GM18870 (cell line): ENCODE results near the gene SNED1.

Source experiments
- ATAC-seq: cut with Tn5 transposase; IDR thresholded peaks from one replicate; pipeline ENCODE4 v1.9.1; 2021; ENCODE audit warnings: moderate library complexity; ENCODE audit not compliant: unreplicated experiment

Gene SNED1

DNA sequence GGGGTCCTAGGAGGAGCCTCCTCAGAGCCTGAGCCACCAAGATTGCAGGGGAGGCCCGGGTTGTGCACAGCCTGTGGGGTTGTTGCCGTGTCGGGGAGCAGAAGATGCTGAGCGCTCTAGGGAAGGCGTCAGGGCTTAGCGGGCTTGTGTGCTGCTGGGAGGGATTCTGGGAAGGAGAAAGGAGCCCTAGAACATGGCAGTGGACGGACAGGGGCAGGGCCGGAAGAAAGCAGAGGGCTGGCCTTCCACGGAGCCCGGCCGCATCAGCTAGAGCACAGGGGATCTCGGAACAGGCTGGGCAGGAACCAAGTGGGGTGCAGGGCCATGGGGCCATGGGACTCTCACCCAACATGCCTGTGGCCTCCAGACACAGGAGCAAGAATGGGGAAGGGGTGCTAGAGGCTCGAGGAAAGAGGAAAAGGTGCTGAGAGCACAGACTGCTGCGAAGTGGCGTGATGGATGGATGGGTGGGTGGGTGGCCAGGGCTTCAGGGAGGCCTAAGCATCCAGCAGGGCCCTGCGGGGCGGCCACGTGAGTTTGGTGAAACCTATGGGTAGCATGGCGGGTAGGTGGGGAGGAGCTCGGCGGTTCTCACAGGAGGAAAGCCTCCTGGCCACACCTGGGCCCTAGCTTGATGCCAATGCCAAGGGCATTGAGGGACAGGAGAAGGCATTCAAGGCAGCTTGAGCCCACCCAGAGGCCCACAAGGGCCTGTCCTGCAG, 67.9 kb downstream of the SNED1 start:
- no peak for ATAC-seq

DNA sequence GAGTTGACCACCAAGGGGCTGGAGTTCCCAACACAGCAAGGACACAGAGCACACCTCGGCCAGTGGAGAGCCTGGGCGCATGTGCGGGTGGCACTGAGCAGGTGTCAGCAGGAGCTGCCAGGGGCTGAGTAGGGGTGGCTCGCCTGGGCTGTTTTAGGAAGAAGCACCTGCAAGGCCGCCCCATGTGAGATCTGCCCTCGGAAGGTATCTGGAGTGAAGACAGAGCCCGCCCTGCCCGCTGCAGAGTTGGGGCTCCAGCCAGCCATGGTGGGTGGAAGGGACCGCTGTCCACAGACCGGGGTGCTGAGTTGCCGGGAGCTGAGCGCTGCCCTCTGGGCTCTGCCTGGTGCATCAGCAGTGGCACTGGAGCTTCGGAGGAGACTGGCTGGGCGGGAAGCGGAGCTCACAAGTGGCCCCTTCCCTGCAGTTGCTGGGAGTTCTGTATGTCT, 68.5 kb downstream of the SNED1 start:
- no peak for ATAC-seq

DNA sequence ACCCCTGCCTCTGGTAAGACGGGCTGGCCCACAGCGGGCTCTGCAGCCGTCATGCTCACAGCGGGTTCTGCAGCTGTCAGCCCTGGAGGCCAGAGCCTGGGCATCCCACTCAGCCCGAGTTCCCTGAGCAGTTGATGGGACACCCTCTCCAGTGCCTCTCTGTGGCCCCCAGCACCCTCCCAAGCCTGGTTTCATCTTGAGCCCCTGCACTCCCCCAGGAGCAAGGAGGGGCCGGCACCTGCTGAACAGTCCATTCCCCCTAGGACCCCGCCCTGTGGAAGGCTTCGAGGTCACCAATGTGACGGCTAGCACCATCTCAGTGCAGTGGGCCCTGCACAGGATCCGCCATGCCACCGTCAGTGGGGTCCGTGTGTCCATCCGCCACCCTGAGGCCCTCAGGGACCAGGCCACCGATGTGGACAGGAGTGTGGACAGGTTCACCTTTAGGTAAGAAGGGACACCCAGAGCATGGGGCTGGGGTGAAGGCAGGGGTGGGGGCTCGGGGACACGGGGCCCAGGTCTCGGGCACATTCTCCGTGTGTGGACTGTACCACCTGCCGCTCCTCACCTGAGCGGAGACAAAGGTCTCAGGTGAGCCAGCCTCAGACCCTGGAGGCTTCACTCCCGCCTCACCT, 69.2 kb downstream of the SNED1 start:
- ATAC-seq = no peak

DNA sequence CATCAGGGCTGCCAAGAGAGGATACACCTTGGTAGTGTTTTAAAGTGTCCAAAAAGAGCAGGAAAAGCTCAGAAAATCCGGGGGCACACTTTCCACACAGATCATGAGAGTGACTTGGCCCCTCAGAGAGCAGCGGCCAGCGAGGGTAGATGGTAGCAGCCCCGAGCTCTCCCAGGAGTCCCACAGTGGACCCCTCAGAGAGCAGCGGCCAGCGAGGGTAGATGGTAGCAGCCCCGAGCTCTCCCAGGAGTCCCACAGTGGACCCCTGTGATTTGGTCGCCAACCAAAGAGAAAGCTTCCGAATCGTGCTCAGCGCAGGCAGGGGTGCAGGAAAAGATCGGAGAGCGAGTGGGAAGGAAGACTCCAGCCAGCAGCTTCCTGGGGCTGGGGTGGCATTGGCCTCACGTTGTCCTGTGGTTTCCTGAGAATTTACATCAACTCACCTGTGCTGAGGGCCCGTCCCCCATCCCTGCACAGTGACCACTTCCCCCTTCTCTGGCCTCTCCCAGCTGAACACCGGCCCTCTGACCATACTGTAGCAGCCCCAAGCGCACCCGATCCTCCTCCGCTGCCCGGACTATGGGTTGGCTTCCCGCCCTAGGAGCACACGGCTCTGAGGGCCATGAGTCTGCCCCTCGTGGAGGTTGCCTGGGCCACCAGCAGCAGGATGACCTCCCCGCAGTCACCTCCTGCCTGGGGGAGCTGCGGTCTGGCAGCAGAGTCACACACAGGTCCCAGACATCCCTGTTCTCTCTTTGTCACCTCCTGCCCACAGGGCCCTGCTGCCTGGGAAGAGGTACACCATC, 69.9 kb downstream of the SNED1 start:
- no peak for ATAC-seq

DNA sequence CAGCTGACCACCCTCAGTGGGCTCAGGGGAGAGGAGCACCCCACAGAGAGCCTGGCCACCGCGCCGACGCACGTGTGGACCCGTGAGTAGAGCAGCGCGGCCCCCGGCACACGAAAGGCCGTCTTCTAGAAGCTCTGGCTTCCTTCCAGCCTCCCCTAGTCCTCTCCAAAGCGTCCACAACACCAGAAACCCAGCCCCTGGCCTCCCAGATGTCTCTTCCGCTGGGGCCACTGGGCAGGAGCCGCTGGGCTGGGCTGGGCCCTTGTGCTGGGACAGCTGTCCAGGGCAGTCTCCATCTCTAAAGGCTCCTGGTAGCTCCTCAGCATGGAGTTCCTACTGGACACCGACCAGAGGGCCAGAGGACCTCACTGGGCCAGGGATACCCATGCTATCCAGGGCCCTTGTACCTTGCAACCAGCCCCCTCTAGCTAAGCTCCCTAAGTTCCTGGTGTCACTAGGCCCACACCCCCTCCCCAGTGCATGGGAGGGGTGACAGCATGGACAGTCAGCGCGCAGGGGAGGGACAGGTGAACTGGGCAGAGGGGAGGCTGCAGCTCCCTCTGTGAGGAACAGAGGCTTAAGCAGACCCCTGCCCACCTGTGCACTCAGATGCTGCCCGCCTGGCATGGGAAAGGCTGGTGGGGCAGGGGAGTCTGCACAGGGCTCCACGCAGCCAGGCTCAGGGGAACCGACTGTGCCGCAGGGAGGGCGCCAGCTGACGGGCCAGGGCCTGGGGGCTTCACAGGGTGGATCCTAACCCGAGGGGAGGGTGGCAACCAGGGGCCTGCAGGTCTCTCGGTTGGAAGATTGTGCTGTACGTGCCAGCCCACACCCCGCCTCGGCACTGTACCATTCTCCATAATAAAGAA, 70.8 kb downstream of the SNED1 start:
- ATAC-seq = no peak

DNA sequence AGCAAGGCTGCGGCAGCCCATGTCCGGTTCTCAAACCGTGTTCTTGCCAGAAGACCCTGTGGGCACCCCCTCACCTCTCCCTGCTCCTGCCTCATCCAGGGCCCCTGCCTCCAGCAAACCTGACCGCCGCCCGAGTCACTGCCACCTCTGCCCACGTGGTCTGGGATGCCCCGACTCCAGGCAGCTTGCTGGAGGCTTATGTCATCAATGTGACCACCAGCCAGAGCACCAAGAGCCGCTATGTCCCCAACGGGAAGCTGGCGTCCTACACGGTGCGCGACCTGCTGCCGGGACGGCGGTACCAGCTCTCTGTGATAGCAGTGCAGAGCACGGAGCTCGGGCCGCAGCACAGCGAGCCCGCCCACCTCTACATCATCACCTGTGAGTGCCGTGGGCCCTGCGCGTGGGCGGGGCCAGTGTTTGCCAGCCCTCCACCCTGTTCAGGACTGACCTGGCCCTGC, 71.4 kb downstream of the SNED1 start:
- no peak for ATAC-seq

DNA sequence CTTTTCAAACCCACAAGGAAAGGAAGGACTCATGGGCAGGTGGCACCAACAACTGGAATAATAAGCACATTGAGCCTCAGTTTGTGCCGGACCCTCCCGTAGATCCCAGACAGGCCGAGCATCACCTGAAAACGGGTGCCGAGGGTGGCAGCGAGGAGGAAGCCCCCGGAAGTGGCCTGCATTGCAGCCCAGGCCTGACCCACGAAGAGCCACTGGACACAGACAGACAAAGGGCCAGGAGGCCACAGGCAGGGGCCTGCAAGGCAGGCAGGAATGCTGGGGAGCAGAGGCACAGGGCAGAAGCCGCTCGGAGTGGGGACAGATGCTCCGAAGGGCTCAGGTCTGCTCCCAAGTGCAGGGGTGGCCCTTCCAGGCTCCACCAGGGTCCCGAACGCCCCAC, 71.9 kb downstream of the SNED1 start:
- no peak for ATAC-seq

DNA sequence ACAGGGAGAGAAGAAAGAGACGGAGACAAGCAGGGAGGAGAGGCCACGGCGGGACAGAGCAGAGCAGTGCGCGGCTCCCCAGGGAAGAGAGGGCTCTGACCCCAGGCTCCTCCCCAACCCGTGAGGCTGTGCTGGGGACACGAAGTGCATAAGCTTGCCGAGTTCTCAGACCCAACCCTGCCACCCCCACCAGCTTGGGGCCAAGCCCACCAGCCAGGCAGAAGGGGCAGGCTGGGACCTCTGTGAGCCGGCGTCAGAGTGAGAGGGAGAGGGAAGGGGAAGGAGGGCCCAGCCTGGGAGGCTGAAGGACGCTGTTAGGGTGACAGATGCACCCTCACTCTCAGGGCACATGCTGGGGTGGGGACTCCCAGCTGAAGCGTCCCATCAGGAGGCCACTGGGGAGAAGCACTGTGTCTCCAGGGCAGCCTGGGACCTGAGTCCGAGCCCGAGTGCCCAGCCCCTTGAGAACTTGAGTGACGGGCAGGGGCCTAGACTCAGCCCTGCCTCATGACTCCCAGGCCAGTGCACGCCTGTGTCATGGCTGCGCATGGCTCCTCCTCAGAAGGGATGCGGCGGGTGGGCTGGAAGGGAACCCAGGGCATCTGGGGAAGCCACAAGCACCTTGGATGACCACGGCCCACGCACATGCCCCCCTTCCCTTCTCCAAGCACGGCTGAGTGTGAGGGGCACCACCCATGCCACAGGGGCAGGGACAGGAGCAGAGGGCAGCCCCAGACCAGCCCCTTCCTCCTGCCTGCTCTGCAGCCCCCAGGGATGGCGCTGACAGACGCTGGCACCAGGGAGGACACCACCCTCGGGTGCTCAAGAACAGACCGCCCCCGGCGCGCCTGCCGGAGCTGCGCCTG, 72.6 kb downstream of the SNED1 start:
- ATAC-seq = no peak

DNA sequence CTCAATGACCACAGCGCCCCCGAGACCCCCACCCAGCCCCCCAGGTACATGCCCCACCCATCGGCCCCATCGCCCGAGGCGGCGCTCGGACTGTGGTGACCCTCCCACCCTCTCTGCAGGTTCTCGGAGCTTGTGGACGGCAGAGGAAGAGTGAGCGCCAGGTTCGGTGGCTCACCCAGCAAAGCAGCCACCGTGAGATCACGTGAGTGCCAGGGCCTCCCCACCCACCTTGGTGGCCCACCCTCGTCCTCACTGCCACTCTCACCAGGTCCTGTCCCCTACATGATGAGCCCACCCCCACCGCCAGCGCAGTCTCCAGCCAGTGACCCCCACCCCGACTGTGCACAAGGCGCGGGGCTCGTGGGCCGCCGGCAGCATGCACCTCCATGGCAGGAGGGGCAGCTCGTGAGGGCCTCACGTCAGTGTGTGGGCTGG, 73.3 kb downstream of the SNED1 start:
- ATAC-seq = no peak

DNA sequence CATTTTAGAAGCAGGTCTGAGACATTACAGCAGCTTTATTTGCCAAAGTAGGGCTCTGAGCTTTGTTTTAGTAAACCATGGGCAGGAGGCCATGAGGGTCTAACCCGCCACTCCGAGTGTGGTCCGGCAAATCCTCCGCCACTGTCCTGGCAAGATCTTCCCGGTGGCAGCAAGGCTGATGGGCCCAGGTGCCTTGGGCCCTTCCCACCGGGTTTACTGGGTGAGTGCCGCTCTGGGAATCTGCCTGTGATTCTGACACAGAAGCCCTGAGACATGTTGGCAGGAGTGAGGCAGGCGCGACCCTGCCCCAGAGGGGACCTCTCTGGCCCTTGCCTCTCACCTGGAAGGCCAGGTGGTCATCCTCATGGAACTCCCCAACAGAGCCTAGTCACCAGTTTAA, 73.7 kb downstream of the SNED1 start:
- ATAC-seq = no peak

DNA sequence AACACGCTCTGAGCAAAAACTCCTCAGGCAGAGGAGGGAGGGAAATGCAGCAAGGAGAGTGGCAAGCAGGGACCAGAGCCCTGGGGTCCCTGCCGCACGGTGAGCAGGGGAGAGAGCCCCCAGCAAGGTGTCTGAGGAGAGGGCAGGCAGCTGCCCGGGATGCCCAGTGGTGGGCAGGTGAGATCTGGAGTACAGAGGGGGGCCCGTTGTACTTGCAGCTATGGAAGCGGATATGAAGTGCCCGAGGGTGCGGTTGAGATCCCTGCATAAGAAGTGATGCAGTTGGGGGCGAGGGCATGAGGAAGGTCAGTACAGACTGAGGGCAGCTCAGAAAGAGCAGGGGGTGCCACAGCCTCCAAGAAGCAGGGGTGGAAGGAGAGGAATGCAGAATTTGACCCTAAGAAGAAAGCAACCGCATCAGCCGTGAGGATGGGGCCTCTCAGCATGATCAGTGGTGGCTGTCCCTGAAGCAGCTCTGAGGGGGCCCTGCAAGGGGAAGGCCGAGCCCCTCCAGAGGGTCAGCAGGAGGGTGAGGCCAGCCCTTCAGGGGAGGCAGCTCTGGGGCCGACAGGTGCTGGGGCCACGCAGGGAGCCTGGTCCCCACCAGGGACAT, 74.2 kb downstream of the SNED1 start:
- no peak for ATAC-seq

DNA sequence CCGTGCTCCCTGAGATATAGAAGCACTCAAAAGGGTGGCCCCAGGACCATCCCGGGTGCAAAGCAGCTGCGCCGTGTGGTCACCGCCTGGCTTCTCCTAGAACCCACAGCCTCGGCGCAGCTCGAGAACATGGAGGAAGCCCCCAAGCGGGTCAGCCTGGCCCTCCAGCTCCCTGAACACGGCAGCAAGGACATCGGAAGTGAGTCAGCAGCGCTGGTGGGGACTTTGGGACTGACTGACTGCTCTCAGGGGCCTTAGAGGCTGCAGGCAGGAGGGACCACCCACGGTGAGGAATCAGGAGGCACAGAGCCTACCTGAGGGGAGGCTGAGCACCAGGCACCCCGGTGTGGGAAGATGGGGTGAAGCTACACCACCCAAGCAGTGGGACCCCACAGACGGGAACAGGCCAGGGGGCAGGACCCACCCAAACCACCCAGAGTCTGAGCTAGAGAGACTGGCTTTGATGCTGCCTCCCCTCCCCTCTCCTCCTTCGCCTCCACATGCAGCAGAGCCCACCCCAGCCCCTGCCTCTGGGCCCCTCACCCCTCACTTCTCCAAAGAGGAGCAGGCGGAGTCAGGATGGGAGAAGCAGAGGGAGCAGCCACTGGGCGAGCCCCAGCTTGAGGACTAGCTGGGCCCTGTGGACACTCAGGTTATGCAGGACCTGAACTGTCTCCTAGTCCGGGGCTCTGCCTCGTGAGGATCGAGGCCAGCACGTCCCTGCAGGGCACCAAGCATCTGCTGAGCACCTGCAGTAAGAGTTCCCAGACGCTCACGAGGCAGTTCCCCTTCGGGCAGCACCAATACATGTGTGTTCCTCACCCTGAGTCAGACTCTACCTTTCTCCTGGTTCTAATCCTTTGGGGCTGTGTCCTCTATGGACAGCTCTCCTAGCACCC, 75.0 kb downstream of the SNED1 start:
- no peak for ATAC-seq

DNA sequence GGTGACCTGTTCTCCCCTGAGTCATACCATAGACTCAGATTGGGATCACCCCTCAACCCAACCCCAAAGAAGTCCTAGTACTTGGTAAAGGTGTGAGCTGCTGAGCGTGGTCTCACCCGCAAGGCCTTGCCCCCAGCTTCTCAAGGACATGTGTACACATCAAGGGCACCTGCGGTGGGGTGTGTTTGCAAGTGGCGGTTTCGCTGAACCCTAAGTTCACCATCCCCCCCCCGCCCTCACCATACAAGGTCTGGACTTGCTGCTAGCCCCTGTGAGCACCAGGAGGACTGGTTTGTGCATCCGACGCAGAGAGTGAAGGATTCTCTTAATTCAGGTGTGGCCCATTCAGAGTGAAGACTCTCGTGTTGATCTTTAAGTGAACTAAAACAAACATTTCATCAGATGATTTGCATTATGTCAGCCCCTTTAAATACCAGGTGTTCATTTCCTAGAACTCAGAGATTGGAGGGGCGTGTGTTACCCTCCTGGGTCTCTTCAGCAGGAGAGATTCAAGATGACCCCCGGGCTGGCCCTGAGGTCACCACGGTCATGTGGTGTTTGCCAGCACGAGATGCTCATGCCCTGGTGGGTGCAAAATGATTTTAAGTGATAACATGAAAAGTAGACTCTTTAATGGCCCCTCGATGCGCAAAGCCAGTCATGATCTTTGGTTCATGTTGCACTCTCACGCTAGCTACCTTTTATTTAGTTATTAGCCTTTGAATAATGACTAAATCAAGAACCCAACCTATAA, 75.8 kb downstream of the SNED1 start:
- ATAC-seq = no peak

DNA sequence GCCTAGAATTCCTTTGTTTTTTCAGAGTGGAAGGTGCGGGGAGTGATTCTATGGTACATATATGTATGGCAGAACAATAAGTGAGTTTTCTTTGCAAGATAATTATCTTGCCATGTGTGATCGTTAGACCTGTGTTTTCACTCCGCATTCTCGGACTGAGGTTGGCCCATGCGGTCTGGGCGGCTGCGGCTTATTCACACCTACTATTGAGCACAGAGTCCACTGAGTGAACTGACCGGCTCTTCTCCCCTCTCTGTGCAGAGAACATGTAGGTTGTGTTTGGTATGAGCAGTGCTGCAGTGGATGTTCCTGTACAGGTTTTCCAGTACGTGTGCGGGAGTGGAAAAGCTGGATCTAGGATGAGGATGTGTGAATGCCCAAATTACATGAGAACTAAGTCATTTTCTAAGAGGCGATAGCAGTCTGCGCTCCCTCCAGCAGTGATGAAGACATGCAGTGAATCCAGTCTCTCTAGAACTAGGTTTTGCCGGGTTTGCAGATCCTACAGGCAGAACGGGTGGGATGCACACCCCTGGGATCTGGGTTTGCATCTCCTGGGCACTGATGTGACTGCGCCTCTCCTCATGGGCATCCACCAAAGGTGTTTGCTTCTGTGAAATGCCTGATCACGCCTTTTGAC, 76.6 kb downstream of the SNED1 start:
- no peak for ATAC-seq

DNA sequence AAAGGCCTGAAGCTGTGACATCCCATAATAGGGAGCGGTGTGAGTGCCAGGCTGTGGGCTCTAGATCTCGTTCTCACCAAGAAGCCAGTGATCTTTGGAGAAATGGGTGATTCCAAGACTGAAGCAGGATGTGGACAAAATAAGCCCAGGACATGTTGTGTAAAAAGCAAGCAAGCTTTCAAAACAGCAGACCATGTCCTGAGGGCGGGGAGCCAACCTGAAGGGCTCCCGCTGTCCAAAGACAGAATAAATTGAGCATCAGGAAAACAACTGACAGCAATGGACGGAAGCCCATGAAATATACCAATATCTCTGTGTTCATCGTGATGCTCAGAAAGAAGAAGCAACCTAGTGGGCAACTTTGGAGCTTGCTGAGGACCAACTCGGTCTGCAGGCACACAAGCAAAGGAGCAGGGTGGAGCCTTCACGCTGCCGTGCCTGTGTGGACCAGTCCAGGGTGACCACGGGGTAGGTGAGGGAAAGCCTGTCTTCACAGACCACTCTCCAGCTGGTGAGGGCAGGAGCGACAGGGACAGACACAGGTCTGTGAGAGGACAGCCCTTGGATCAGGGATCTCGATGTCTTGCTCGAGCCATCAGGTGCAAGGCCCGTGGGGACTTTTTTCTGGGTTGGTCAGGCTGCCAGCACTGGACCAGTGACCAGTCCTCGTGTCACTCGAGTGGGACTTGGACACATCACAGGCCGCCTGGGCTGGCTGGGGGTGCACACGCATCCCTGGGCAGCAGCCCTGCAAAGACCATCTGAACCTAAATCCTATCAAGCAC, 82.2 kb downstream of the SNED1 start:
- no peak for ATAC-seq

DNA sequence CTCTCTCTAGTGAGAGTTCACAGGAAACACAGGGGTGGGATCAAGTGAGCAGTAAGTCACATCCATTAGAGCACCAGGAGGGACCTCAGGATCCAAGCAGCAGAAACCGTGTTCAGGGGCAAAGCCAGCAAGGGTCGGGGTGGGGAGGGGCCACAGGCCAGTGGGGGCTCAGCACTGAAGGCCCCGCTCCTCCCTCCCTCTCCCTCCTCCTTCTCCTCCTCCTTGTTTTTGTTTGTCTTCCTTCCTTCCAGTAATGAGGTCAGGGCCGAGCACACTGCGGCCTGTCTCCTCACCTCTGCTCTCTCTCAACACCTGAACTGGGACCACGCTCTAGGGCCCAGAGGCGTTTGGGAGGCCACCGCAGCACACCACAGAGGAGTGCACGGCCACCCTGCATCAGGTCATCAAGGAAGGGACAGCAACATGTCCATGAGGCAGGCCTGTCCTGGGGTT, 82.8 kb downstream of the SNED1 start:
- ATAC-seq = no peak
